HepG2 (cell line): ENCODE results near the gene MEA1. TPM values are rescaled to one million over a fixed set of nuclear protein-coding genes. Genes with fewer than 3 reads are reported as not detected.
A peak's percentile ranks its signal among the peaks of the same experiment; 100 is the strongest.

Source experiments
- ATAC-seq: fragments of 200-7000 bp; cut with Tn5 transposase; 3 replicates; pipeline ENCODE4 v1.9.1; 2020; ENCODE audit warnings: mild to moderate bottlenecking, moderate library complexity
- BruUV-seq: library from RNA; stranded (reverse); fragments of 400-500 nt; replicated peaks from 2 replicates; lab custom pipeline; 2021; lab: Mats Ljungman, UMichigan
- CTCF ChIA-PET: fragments of 300-600 bp; formaldehyde crosslinking; extraction: SDS; loops from one replicate; lab custom pipeline; 2021; ENCODE audit warnings: low total read pairs, inconsistent platforms, low intra/inter-chr PET ratio; lab: Yijun Ruan, JAX
- POLR2A ChIA-PET: fragments of 350-600 bp; sonication (Branson Sonifier 250); formaldehyde crosslinking; loops from one replicate; lab custom pipeline; 2020; ENCODE audit warnings: antibody characterized with exemption, inconsistent platforms; lab: Yijun Ruan, JAX
- DNase-seq: peaks from one replicate; pipeline ENCODE4 v3.0.0-alpha.2; 2015; ENCODE audit warnings: low spot score
- FAIRE-seq: peaks from 3 replicates; lab custom pipeline; 2011; peaks lifted over from hg19 to GRCh38; lab: Jason Lieb, UNC
- H2AFZ ChIP-seq: one replicate; pipeline ENCODE4 v1.6.1; 2011; ENCODE audit warnings: low read length, inconsistent platforms
- H3K27ac ChIP-seq: fragments of 300-600 bp; 3 replicates; pipeline ENCODE4 v1.8.0; 2011; ENCODE audit warnings: mixed run types, mild to moderate bottlenecking, mixed read lengths, low read length, inconsistent platforms; ENCODE audit not compliant: insufficient read depth; ENCODE audit errors: extremely low read length
- H3K27me3 ChIP-seq, 2 experiments: fragments of 200-600 bp in 1 of 2; 2 replicates in 1 of 2; 3 replicates in 1 of 2; pipeline versions ENCODE4 v1.6.0 to v1.8.0; 2011; ENCODE audit warnings: low read length in 2 of 2, mild to moderate bottlenecking in 2 of 2, moderate library complexity in 2 of 2, inconsistent platforms in 1 of 2; ENCODE audit not compliant: insufficient read depth in 2 of 2, control insufficient read depth in 1 of 2
- H3K36me3 ChIP-seq, 2 experiments: fragments of 200-600 bp in 1 of 2; replicated peaks in 1 of 2; 2 replicates in 1 of 2; 3 replicates in 1 of 2; pipeline versions ENCODE4 v1.5.1 to v1.8.0; 2011; ENCODE audit warnings: low read length in 2 of 2, inconsistent platforms in 1 of 2; ENCODE audit not compliant: insufficient read depth in 2 of 2, control insufficient read depth in 1 of 2
- H3K4me1 ChIP-seq: 2 replicates; pipeline ENCODE4 v1.5.1; 2012; ENCODE audit warnings: low read length, inconsistent platforms; ENCODE audit not compliant: insufficient read depth
- H3K4me2 ChIP-seq: 2 replicates; pipeline ENCODE4 v1.6.0; 2011; ENCODE audit warnings: low read depth, low read length, inconsistent platforms
- H3K4me3 ChIP-seq, 3 experiments: fragments of 200-600 bp in 1 of 3; sonication (generic), shearing (Covaris generic) in 1 of 3; replicated peaks in 1 of 3; 2 replicates each; pipeline ENCODE4 v1.5.1; 2011 to 2016; ENCODE audit warnings: low read length in 3 of 3, inconsistent platforms in 2 of 3, low read depth in 2 of 3, mild to moderate bottlenecking in 2 of 3, control low read depth in 1 of 3, mixed read lengths in 1 of 3; ENCODE audit not compliant: insufficient read depth in 1 of 3
- H3K79me2 ChIP-seq: one replicate; pipeline ENCODE4 v1.6.1; 2011; ENCODE audit warnings: low read length, inconsistent platforms; ENCODE audit not compliant: insufficient read depth
- H3K9ac ChIP-seq: 2 replicates; pipeline ENCODE4 v1.6.0; 2011; ENCODE audit warnings: mild to moderate bottlenecking, low read depth, low read length, inconsistent platforms; ENCODE audit not compliant: insufficient read depth
- H3K9me3 ChIP-seq: 2 replicates; pipeline ENCODE4 v1.5.1; 2012; ENCODE audit warnings: mild to moderate bottlenecking, low read length
- H4K20me1 ChIP-seq: 2 replicates; pipeline ENCODE4 v1.6.0; 2011; ENCODE audit warnings: inconsistent platforms, mild to moderate bottlenecking, low read length, moderate library complexity; ENCODE audit not compliant: insufficient read depth
- AFF4 ChIP-seq: sonication (generic); formaldehyde crosslinking; IDR thresholded peaks from 2 replicates; pipeline ENCODE4 v1.4.0; 2020; ENCODE audit warnings: missing genetic modification reagents
- CENPT ChIP-seq: sonication (generic); formaldehyde crosslinking; IDR thresholded peaks from 2 replicates; pipeline ENCODE4 v1.8.0; 2022; ENCODE audit warnings: low read depth, mild to moderate bottlenecking, moderate library complexity, missing genetic modification reagents
- KDM4B ChIP-seq: sonication (generic); formaldehyde crosslinking; IDR thresholded peaks from 2 replicates; pipeline ENCODE4 v1.4.0; 2020; ENCODE audit warnings: missing genetic modification reagents
- MAFK ChIP-seq, 2 experiments: IDR thresholded peaks in 1 of 2; conservative IDR thresholded peaks in 1 of 2; 2 replicates each; pipeline ENCODE4 v1.6.1; 2011; ENCODE audit warnings: improper control_type of control experiment in 2 of 2, low read length in 2 of 2
- NRL ChIP-seq: sonication (generic); formaldehyde crosslinking; IDR thresholded peaks from 2 replicates; pipeline ENCODE4 v1.5.0; 2020; ENCODE audit warnings: missing genetic modification reagents, mild to moderate bottlenecking, moderate library complexity, borderline replicate concordance
- POLR2AphosphoS5 ChIP-seq: IDR thresholded peaks from 2 replicates; pipeline ENCODE4 v1.6.1; 2012; ENCODE audit warnings: low read depth, low read length
- TAF1 ChIP-seq: sonication (generic); formaldehyde crosslinking; IDR thresholded peaks from 2 replicates; pipeline ENCODE4 v1.4.0; 2020; ENCODE audit warnings: missing genetic modification reagents
- TBX2 ChIP-seq: sonication (generic); formaldehyde crosslinking; IDR thresholded peaks from 2 replicates; pipeline ENCODE4 v1.5.0; 2020; ENCODE audit warnings: missing genetic modification reagents, mild to moderate bottlenecking, borderline replicate concordance
- ZFP36 ChIP-seq: fragments of 150-350 bp; IDR thresholded peaks from 2 replicates; pipeline ENCODE4 v1.6.1; 2018; ENCODE audit warnings: borderline replicate concordance, low read length, low read depth; ENCODE audit not compliant: partially characterized antibody
- ZNF503 ChIP-seq: sonication (generic); formaldehyde crosslinking; IDR thresholded peaks from 2 replicates; pipeline ENCODE4 v1.4.0; 2020; ENCODE audit warnings: missing genetic modification reagents
- ZNF891 ChIP-seq: sonication (generic); formaldehyde crosslinking; IDR thresholded peaks from 2 replicates; pipeline ENCODE4 v1.5.0; 2020; ENCODE audit warnings: mild to moderate bottlenecking, missing genetic modification reagents
- ZXDC ChIP-seq: sonication (generic); formaldehyde crosslinking; IDR thresholded peaks from 2 replicates; pipeline ENCODE4 v1.5.0; 2020; ENCODE audit warnings: mild to moderate bottlenecking, missing genetic modification reagents
- WGBS: methylation state at CpG from one replicate; pipeline ENCODE4 v1.1.6; 2017; ENCODE audit warnings: low lambda C conversion rate; 5-methylcytosine and 5-hydroxymethylcytosine counted together
- in situ Hi-C: cut with HindIII; loops from 2 replicates; pipeline ENCODE4 v1.10.0; 2017; ENCODE audit warnings: low pct_unique_long_range_greater_than_20kb; ENCODE audit not compliant: extremely low pct_ligation_motif_present
- intact Hi-C: fragments of 100-400 bp; cut with micrococcal nuclease; formaldehyde crosslinking; loops from one replicate; pipeline ENCODE4 v1.10.0; 2022; ENCODE audit not compliant: unreplicated experiment
- polyA plus RNA-seq, 8 experiments: library from polyadenylated mRNA; depleted of rRNA in 3 of 8; stranded (reverse) in 7 of 8; unstranded in 1 of 8; fragments of >200 nt; fragmentation: Illumina TruSeq in 4 of 8; extraction: Trizol in 4 of 8; gene quantifications; 2 replicates each; pipeline versions ENCODE4 v1.2.1 to v1.2.3, GENCODE V29; 2011 to 2016; ENCODE audit warnings: low read depth in 4 of 8, missing spikeins in 1 of 8, mixed read lengths in 1 of 8; ENCODE audit not compliant: insufficient read depth in 1 of 8
- total RNA-seq, 5 experiments: library from RNA; depleted of rRNA; stranded (reverse); fragments of >200 nt; fragmentation: Illumina TruSeq; extraction: Trizol; gene quantifications; 2 replicates each; pipeline ENCODE4 v1.2.3, GENCODE V29; 2016; ENCODE audit warnings: low read depth in 1 of 5

The MEA1 gene
- total and polyA plus RNA-seq, 2 of the 13 experiments (the other 11 are each of a cell fraction or from before 2014, with no cell fraction given) = 75.6 to 86.2 TPM

GRCh38 chr6:43013097-43013842 lies 476 bp downstream of the MEA1 start (continued):
- TF ChIP-seq TAF1 (CRISPR knock-in tag) (0 out of 2 replicates have a peak, but pooled peaks have one; percentile 7), MAFK (conservative IDR thresholded peaks at IDR 0.05 in 1 of 2, IDR thresholded peaks at IDR 0.05 in 1 of 2; ENCODE audit: low read length in 2 of 2) (no peak), ZNF891 (CRISPR knock-in tag) (0 out of 2 replicates have a peak, but pooled peaks have one; percentile 34), AFF4 (CRISPR knock-in tag) (no peak), NRL (CRISPR knock-in tag) (0 out of 2 replicates have a peak, but pooled peaks have one; percentile 44), TBX2 (0 out of 2 replicates have a peak, but pooled peaks have one; percentile 9)

GRCh38 chr6:43012364-43012763 lies 1.4 kb downstream of the MEA1 start:
- H3K4me2 ChIP-seq = peak overlapping the region; percentile 98
- TF ChIP-seq ZXDC (CRISPR knock-in tag) = 0 out of 2 replicates have a peak, but pooled peaks have one; percentile 10
- no peak for TF ChIP-seq ZFP36
- no peak for TF ChIP-seq ZNF503 (CRISPR knock-in tag)
- no peak for TF ChIP-seq CENPT
- no peak for TF ChIP-seq POLR2AphosphoS5
- TF ChIP-seq KDM4B (CRISPR knock-in tag) = no peak

More at GRCh38 chr6:43012364-43012763, 1.4 kb downstream of the MEA1 start:
- DNase-seq (no peak), ATAC-seq (no peak), FAIRE-seq (no peak)
- 96% methylated on average over 6 of the region's 6 CpGs for WGBS
- no peaks in the 10 kb centered on the region for H3K9me3 ChIP-seq
- peak overlapping the region; percentile 82; the same call in 1 of the 2 replicates for H3K9ac ChIP-seq
- H3K27me3 ChIP-seq = no peaks in the 10 kb centered on the region; a peak in 1 of 5 replicates
- H2AFZ ChIP-seq = no peak overlapping the region
- ChIA-PET CTCF (no interaction called here), POLR2A (interaction anchor here (2.7 to 5.3 kb wide), 5 partner anchors 11 to 83 kb away, joined by 22 to 76 read pairs (median 43); partner anchors contain the start of genes CNPY3, KLC4, MRPL2 and PEX6)
- intact Hi-C loops = loop anchor here (5.0 kb wide), 2 partner anchors 40 to 50 kb away; partner anchors contain the start of genes CUL7 and GNMT
- H3K36me3 ChIP-seq = peaks cover 22 to 58% of the 10 kb centered on the region in 2 experiments
- H3K27ac ChIP-seq = no peak overlapping the region
- TSS peak; percentile 82 for BruUV-seq
- peaks cover 38% of the 10 kb centered on the region for H3K4me1 ChIP-seq
- H4K20me1 ChIP-seq = no peaks in the 10 kb centered on the region
- peak overlapping the region; percentile 73 to 91 (median 88); a peak in 3 of 6 replicates for H3K4me3 ChIP-seq
- H3K79me2 ChIP-seq = peaks cover 34% of the 10 kb centered on the region
- in situ Hi-C loops = no loop called here
